Measurements from ENCODE around the gene BCL11A.

The BCL11A gene

DNA sequence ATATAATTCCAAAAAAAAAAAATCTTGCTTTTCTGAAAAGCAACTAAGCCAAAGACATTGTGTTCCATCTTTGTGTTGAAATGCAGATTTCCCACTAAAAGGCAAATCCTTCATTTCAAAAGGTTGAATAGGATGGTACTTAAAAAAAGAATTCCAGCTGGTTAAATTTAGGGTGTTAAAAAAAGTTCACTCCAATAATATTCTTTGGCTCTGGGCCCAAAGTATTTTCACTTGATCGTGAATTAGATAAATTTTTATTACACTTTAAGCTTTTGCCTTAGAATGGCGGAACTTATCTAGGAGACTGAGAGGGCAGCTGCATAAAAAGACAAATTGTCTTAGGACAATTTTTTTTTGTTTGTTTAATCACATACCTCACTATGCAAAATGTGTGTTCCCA, 79.2 kb downstream of the BCL11A start:
- DNase-seq = no peak

DNA sequence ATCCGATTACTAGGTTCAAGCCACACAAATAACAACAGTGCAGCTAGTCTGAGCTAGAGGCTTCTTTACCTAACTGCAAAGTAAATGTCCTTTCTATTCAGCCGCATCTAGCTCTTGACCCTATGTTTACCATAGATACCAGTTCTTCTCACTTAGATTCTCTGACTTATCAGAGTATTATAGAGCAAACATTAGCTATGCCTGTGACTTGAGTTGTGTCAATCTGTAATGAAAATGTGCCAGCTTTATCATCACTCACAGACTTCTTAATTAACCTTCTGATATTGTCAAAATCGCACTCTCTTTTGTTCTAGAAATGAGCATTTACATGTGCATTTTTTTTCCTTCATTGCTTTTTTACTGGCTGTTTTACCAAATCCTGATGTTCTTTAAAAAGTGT, 79.9 kb downstream of the BCL11A start:
- intact Hi-C loops (cut with DNase I) = no loop called here
- no peak for DNase-seq

More for the DNA sequence above, 79.2 kb downstream of the BCL11A start:
- intact Hi-C loops (cut with DNase I) = no loop called here

DNA sequence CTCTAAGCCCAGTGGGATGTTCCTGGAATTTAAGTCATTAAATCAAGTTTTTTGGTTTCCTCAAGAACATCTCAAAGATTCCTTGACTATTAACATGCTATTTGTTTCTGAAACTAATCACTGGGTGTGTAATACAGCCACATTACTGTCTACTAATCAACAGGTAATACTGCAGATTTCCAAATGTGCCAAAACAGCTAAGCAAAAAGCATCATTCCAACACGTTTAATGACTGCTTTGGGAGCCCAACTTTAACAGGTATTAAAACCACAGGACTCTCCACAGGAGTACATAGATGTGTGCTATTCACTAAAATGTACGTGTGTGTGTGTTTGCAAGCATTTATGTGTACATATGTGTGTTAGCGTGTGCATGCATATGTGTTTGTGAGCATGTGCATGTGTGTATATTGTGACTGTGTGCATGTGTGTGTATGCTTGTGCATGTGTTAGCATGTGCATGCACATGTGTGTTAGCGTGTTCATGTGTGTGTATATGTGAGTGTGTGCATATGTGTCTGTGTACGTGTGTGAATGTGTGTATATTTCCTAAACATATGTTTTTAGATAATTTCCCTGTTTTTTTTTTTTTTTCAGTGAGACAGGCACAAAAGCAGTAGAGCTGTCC, 80.7 kb downstream of the BCL11A start:
- intact Hi-C loops (cut with DNase I) = no loop called here

DNA sequence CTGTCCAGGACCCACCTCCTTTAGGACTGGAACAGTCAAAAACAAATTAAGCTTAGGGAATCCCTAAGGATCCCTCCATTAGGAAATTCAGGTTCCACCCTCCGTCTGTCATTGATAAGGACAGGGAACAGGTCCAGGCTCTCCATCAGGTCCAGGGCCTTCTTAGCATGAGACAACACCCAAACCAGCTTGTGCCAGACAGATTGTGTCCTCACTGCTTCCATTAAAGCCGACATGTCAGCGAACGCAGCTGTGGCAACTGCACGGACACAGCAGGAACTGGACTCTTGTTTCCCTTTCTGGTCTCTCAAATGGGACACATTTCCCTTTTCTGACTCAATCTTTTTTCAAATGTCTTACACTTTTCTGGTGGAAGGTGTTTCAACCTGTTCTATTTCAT, 81.4 kb downstream of the BCL11A start:
- DNase-seq = no peak

More for the DNA sequence above, 80.7 kb downstream of the BCL11A start:
- DNase-seq = no peak

DNA sequence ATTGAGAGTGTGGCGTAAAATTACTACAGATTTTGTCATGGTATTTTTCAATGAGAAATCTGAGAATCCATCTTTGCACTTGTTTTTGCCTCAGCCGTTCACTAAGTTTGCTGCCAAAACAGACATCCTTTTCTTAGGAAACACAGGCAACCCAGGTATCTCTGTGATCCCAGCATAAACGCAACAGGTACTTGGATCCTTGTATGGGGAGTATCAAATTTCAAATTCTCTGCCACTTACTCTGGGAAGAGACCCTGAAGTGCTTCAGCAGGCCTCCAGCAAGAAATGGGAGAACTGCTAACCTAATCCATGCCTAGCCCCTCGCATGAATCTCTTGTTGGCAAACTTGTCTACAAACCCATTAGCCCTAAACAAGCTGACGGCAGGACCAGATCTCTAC, 83.1 kb downstream of the BCL11A start:
- intact Hi-C loops (cut with DNase I) = no loop called here
- no peak for DNase-seq

More for the DNA sequence above, 81.4 kb downstream of the BCL11A start:
- intact Hi-C loops (cut with DNase I) = no loop called here

DNA sequence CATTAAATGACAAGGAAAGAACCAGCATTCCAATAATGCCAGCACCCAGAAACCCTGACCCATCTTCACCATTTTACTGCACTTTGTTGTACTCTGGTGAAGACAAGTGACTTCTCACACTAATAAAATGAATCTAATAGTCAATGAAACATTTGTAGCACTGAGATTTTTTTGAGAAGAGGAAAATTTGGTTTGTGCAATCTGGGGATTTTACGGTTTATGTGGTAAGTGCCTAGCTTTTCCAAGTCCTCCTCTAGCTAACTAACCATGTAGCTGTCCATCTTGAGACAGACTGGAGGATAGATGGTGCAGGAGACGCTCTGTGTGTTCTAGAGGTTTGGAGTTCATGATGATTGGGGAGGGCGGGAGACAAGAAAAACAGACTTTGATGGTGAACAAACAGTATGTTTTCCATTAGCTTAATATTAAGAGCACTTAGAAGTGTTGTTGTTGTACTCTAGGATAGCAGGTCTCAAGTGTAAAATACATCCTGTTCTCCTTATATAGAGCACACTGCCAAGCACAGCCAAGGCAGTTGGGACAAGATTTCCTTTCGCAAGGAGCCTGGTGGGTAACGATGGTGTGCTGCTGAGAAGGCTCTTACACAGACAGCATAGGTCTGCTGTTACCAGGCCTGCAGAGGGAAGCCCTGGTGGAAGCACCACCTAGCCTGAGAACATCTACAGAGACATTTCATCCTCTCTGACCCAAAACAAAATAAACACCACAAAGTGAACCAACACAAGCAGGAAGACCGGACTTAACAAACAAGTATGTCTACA, 83.7 kb downstream of the BCL11A start:
- intact Hi-C loops (cut with DNase I) = no loop called here
- no peak for DNase-seq

DNA sequence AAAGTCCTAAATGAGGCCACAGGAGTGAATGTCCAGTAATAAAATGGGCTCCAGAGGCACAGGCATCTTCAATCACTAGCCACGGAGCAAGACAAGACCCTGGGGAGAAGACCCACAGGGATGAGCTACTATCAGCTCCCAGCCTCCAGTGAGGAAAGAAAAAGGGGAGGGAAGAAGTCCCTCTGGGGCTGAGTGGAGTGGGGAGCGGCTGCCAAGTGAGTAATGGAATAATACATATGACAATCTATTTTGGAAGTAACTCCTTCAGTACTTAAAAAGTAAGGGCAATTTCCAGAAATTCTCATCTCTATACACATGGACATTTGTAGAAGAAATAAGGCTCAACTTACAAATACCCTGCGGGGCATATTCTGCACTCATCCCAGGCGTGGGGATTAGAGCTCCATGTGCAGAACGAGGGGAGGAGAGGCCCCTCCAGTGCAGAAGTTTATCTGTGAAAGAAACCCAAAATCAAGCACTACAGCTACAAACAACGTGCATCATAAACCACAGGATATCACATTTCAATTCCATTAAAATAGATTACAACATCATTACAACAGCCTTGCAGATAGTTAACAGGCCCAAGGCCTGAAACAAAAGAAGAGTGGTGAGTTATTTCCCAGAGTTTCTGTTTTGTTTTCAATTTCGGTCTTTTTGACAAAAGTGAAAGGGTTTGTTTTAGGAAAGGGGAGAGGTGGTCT, 84.9 kb downstream of the BCL11A start:
- DNase-seq = no peak
- intact Hi-C loops (cut with DNase I) = no loop called here

DNA sequence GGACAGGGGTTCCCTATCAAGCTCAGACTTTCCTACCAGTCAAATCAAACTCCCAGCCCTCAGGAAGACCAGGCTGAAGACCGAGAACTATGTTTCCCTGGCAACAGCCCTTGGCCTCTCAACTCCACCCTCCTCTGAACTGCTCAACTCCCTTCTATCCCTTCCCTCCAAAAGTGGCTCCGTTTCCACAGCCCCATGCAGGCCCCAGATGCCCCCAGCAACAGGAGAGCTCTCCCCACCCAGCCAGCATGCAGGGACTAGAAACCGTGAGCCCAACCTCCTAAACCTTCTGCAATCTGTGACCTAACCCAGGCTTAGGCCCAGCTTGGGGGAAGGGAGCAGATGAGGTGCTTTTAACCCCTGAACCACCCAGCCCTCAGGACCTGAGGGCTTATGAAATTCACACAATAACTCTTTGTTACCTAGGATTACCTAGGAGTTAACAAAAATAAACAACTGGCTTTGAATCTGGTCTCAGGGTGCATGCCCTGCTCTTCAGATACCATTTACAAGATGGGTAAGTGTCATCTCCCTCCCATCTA, 87.2 kb downstream of the BCL11A start:
- DNase-seq = no peak
- intact Hi-C loops (cut with DNase I) = no loop called here

DNA sequence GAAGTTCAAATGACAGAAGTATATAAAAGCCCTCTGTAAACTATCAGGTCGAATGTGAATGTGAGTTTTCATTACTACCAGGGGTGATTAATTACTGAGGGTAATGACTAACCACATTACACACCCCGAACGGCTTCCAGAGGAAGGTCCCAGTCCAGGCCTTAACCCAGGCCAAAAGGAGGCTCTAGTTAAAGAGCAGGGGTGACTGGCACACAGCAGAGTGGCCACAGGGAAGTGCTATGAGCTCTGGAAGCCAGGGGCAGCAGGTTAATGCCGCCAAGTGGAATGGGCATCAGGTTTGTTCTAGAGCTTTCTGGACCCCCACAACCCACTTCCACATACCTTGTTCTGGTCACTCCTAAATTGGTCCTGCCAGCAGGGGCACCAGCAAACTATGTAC, 87.7 kb downstream of the BCL11A start:
- intact Hi-C loops (cut with DNase I) = no loop called here
- no peak for DNase-seq

DNA sequence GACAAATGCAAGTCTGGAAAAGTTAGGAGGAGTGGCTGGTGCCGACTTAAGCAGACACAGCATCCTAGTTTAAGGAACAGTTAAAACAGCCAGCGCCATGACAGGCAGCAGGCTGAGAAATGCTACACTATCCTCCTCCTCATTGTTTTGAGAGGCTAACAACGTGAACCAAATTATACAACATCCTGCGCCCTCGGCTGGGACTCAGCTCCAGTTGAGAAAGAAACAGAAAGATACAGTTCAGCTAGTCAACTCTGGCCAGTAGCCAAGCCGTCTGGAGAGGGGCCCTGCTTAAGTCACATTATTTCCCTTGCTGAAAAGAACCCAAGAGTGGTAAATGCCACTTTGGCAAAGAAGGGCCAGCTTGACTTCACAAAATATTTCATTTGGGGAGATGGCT, 90.2 kb downstream of the BCL11A start:
- DNase-seq = peak in 4 of 10 donors; percentile 32 to 84 (median 40)
- intact Hi-C loops (cut with DNase I) = no loop called here

DNA sequence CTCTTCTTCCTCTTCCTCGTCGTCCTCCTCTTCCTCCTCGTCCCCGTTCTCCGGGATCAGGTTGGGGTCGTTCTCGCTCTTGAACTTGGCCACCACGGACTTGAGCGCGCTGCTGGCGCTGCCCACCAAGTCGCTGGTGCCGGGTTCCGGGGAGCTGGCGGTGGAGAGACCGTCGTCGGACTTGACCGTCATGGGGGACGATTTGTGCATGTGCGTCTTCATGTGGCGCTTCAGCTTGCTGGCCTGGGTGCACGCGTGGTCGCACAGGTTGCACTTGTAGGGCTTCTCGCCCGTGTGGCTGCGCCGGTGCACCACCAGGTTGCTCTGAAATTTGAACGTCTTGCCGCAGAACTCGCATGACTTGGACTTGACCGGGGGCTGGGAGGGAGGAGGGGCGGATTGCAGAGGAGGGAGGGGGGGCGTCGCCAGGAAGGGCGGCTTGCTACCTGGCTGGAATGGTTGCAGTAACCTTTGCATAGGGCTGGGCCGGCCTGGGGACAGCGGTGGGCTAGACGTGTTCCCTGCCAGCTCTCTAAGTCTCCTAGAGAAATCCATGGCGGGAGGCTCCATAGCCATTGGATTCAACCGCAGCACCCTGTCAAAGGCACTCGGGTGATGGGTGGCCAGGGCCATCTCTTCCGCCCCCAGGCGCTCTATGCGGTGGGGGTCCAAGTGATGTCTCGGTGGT, 91.9 kb downstream of the BCL11A start:
- intact Hi-C loops (cut with DNase I) = no loop called here
- DNase-seq = no peak

DNA sequence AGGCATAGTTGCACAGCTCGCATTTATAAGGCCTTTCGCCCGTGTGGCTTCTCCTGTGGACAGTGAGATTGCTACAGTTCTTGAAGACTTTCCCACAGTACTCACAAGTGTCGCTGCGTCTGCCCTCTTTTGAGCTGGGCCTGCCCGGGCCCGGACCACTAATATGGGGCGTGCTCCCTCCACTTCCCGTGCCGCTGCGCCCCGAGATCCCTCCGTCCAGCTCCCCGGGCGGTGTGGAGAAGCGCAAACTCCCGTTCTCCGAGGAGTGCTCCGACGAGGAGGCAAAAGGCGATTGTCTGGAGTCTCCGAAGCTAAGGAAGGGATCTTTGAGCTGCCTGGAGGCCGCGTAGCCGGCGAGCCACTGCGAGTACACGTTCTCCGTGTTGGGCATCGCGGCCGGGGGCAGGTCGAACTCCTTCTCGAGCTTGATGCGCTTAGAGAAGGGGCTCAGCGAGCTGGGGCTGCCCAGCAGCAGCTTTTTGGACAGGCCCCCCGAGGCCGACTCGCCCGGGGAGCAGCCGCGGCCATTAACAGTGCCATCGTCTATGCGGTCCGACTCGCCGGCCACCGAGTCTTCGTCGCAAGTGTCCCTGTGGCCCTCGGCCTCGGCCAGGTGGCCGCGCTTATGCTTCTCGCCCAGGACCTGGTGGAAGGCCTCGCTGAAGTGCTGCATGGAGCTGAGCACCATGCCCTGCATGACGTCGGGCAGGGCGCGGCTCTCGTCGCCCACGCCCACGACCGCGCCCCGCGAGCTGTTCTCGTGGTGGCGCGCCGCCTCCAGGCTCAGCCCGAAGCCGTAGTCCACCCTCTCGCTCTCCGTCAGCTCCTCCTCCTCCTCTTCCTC, 92.7 kb downstream of the BCL11A start:
- intact Hi-C loops (cut with DNase I) = no loop called here
- DNase-seq = no peak

DNA sequence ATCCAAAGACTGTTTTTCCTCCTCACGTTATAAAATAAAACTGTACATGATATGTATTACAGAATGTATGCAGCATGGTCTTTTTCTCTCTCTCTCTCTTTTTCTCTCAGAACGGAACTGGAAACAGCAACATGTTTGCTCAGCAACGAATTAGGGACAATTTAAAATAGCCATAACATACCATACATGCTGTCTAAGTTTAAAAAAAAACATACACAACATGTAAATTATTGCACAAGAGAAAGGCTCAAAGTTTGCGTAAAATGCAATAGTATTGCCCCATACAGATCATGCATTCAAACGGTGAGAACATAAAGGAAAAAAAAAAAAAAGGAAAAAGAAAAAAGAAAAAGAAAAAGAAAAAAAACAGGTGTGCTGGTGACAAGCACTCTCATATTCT, 93.6 kb downstream of the BCL11A start:
- intact Hi-C loops (cut with DNase I) = no loop called here

DNA sequence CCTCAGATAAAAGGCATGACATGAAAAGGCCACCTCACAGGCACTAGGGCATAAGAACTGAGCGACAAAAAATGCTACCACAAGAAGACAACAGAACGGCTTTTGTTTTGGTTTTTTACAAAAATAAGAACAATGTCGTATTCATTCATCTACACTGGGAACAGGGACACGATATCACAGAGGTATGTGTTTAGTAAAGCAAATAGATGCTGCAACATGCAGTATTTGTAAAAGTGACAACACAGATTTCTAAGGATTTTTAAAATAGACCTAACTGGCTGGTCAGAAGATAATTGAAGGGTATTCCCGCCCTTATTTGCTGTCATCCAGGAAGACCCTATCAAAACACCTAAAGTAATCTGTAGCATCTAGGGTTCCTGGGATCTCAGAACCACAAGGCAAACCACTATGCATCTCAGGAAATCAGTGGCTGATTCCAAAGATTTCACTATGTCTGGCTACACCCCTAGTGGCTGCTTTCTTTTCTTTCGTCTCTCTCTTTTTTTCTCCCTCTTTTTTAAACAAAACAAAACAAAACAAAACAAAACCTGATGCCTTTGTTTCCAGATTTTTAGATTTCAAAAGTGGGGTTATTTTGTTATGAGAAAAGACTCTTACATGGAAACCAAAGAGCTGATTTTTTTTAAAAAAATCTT, 97.2 kb downstream of the BCL11A start:
- DNase-seq = no peak
- intact Hi-C loops (cut with DNase I) = no loop called here

More for the DNA sequence above, 93.6 kb downstream of the BCL11A start:
- no peak for DNase-seq

DNA sequence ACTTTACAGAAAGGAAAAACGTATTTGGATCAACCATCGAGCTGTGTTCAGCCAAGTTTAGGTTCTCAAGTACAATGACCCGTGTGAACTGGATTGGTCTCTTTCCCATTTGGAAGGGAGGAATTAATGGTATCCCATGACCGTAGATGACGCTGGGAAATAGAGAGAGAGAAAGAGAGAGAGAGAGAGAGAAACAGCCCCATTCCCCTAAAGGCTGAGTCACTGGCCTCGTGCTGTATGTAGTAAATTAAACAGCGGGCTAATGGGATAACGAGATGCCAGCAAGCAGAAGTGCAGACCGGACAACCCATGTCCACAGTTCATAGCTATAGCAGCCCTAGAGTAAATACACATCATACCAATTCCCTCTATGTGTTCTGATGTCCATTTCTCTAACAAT, 99.6 kb downstream of the BCL11A start:
- DNase-seq = no peak
- intact Hi-C loops (cut with DNase I) = no loop called here

DNA sequence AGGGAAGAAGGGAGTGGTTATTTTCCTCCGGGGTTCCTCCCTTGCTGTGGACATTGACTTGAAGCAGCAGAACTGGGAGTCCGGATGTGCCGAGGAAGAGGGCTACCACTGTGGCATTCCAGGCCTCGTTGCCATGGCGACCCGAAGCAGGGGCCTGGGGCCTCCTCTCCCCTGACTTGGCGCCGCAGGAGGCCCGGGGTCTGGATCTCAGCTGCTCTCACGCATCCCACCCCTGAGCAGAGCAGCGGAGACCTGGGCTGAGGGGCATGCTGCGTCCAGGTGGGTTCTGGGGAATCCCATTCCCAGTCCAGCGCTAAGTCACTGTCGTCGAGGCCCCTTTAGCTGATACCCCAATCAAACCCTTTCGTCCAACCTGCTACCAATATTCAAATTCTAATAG, 100.2 kb downstream of the BCL11A start:
- no peak for DNase-seq
- intact Hi-C loops (cut with DNase I) = no loop called here

DNA sequence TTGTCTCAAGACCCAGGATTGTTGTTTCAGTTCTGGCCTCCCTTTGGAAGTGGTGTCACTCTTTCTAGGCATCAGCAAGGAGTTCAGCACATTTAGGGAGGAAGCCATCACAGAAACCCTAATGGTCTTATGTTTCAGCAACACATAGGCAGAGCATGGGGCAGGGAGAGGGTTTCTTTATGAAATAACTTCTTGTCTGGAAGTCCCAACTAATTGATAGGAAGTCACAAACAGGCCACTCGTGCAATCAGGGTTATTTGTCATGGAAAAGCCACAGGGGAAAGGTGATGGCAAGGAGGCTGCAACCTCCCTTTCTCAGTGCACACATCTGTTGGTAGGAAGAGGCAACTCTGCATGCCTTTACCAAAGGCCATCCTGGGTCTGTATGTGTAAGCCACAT, 103.0 kb downstream of the BCL11A start:
- intact Hi-C loops (cut with DNase I) = no loop called here
- no peak for DNase-seq

DNA sequence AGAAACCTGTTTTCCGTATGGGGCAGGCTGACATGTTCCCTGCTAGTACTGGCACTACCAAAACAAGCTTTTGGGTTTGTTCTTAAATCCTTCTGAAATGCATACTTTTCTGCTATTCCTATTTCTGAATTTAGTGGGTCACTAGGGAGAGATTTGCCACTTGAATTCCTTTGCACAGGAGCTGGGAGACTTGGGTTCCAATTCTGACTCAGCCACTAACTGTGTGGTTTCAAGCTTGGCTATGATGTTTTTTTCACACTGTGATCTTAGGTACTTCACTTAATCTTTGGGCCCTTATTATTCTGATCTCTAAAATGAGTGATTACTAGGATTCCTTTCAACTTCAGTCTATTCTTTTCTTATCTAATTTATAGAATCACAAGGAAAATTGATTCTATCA, 105.5 kb downstream of the BCL11A start:
- intact Hi-C loops (cut with DNase I) = no loop called here

More for the DNA sequence above, 105.5 kb downstream of the BCL11A start:
- DNase-seq = no peak

Measured in posterior cingulate gyrus (tissue), 11 donors.